GM12878 (cell line): ENCODE data around the gene GRAMD1B.

Source experiments
- CHD4 ChIP-seq: fragments of 200-600 bp; sonication (generic); IDR thresholded peaks from 2 replicates; pipeline ENCODE4 v1.6.1; 2016; ENCODE audit warnings: mild to moderate bottlenecking
- CTCF ChIP-seq, 3 experiments: IDR thresholded peaks in 2 of 3; conservative IDR thresholded peaks in 1 of 3; 2 replicates each; pipeline ENCODE4 v1.5.1; 2011; ENCODE audit warnings: low read depth in 3 of 3, low read length in 3 of 3, mild to moderate bottlenecking in 3 of 3, control low read depth in 2 of 3, moderate library complexity in 2 of 3, inconsistent platforms in 1 of 3, mixed read lengths in 1 of 3; ENCODE audit not compliant: control insufficient read depth in 2 of 3, insufficient read depth in 1 of 3; ENCODE audit errors: extremely low read depth in 1 of 3
- ESRRA ChIP-seq: IDR thresholded peaks from 2 replicates; pipeline ENCODE4 v1.6.1; 2012; ENCODE audit warnings: mild to moderate bottlenecking, low read length, improper control_type of control experiment
- FOXM1 ChIP-seq: IDR thresholded peaks from 2 replicates; pipeline ENCODE4 v1.6.1; 2012; ENCODE audit warnings: low read depth, mild to moderate bottlenecking, inconsistent platforms, low read length, moderate library complexity
- HCFC1 ChIP-seq: fragments of 150-350 bp; IDR thresholded peaks from 2 replicates; pipeline ENCODE4 v1.6.1; 2014; ENCODE audit warnings: low read length
- PAX8 ChIP-seq: fragments of 450-650 bp; IDR thresholded peaks from 2 replicates; pipeline ENCODE4 v1.6.1; 2017; ENCODE audit warnings: mild to moderate bottlenecking, moderate library complexity
- POLR2A ChIP-seq: IDR thresholded peaks from 2 replicates; pipeline ENCODE4 v1.6.1; 2011; ENCODE audit warnings: low read depth, mild to moderate bottlenecking, low read length
- POLR2AphosphoS5 ChIP-seq: IDR thresholded peaks from 2 replicates; pipeline ENCODE4 v1.6.1; 2011; ENCODE audit warnings: mild to moderate bottlenecking, low read length, inconsistent platforms
- STAT1 ChIP-seq: fragments of 450-650 bp; conservative IDR thresholded peaks from 2 replicates; pipeline ENCODE4 v1.6.1; 2014; ENCODE audit warnings: antibody characterized with exemption, mild to moderate bottlenecking
- TF ChIP-seq, protein P1 (sequence below): fragments of 450-650 bp; IDR thresholded peaks from 2 replicates; pipeline ENCODE4 v1.6.1; 2016; ENCODE audit warnings: mild to moderate bottlenecking
- TF ChIP-seq, protein P2 (sequence below): IDR thresholded peaks from 2 replicates; pipeline ENCODE4 v1.6.1; 2011; ENCODE audit warnings: low read depth, mild to moderate bottlenecking, low read length, moderate library complexity, borderline replicate concordance; ENCODE audit errors: extremely low read depth

GRCh38 chr11:123406441-123407129, 23.5 kb upstream of the GRAMD1B start:
- no peak for TF ChIP-seq HCFC1
- TF ChIP-seq, protein P1, sequence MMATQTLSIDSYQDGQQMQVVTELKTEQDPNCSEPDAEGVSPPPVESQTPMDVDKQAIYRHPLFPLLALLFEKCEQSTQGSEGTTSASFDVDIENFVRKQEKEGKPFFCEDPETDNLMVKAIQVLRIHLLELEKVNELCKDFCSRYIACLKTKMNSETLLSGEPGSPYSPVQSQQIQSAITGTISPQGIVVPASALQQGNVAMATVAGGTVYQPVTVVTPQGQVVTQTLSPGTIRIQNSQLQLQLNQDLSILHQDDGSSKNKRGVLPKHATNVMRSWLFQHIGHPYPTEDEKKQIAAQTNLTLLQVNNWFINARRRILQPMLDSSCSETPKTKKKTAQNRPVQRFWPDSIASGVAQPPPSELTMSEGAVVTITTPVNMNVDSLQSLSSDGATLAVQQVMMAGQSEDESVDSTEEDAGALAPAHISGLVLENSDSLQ = no peak
- TF ChIP-seq CHD4 = no peak
- no peak for TF ChIP-seq ESRRA
- TF ChIP-seq CTCF (IDR thresholded peaks at IDR 0.05 in 2 of 3, conservative IDR thresholded peaks at IDR 0.05 in 1 of 3; ENCODE audit: control insufficient read depth in 2 of 3, extremely low read depth in 1 of 3, insufficient read depth in 1 of 3, low read depth in 3 of 3, low read length in 3 of 3) = no peak
- TF ChIP-seq POLR2A = no peak
- TF ChIP-seq, protein P2, sequence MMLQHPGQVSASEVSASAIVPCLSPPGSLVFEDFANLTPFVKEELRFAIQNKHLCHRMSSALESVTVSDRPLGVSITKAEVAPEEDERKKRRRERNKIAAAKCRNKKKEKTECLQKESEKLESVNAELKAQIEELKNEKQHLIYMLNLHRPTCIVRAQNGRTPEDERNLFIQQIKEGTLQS = no peak
- no peak for TF ChIP-seq PAX8
- no peak for TF ChIP-seq FOXM1
- no peak for TF ChIP-seq POLR2AphosphoS5
- TF ChIP-seq STAT1 = no peak
